ENCODE results near the gene LRMDA.

The LRMDA gene

GRCh38 chr10:76252733-76253132 lies 821.3 kb downstream of the LRMDA start:
- in situ Hi-C loops (cut with MboI; ENCODE audit: low sequenced_read_pairs): no loop called here

DNA sequence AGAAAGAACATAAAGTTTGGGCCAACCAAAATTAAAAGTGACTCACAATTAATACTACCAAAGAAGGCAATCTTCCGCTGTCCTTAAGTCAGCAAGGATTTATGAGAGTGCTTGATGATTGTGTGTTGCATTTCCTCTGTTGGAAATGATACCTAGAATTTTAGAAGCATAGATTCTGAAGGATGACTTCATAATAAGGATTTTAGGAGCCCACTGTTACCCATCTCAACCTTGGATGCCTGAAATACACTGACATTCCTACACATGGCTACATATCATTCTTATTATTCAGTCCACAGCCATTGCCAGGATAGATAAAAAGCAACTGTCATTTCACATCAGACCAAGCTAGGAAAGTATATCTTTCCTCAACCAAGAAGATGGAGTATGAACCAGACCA lies 823.8 kb downstream of the LRMDA start:
- in situ Hi-C loops (cut with MboI; ENCODE audit: low sequenced_read_pairs): no loop called here

GRCh38 chr10:76257816-76258215 lies 826.4 kb downstream of the LRMDA start:
- in situ Hi-C loops (cut with MboI; ENCODE audit: low sequenced_read_pairs): no loop called here

DNA sequence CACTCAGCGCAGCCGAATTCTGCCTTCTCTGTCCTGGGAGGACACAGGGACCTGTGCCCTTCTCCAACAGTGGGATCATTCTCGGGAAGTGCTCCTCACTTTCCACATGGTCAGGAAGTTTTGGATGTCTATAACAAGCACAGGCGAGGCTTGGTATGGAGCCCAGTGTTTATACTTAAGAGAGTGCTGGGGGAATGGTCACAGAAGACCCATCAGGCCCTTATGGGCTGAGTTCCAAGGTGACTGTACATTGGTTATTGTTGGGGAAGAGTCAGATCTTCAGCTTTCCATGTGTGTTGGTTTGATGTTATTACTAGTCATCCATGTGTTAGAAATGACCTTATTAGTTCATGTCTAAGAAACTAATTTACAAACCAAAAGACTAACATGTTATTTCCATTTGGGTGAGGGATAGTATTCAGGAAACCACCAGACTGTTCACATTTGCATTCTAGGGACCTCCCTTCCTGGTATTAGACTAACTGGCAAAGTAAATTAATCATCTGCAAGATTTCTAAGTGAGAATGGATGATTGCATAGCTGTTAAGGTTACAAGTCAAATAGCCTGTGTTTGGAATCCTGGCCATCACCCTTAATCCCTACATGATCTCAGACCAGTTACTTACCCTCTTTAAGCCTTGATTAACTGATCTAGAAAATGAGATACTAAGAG lies 834.2 kb downstream of the LRMDA start:
- in situ Hi-C loops (cut with MboI; ENCODE audit: low sequenced_read_pairs): no loop called here

DNA sequence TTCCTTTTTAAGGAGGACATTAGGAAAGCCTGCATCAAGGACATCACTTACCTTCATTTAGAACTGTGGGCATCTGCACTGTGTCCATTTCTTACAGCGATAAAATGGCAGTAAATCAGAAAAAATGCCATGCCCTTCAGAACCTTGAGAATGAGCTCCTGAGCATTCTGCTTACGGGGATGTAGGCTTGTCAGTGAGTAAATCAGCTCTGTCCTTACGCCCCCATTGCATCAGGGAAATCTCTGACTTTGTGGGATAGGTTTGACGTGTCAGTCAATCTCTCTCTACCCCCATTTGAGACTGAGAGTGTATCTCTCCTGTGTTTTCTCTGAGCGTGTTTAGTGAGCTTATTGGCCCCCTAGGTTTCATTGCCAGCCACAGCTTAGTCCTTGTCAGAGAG lies 837.1 kb downstream of the LRMDA start:
- in situ Hi-C loops (cut with MboI; ENCODE audit: low sequenced_read_pairs): no loop called here

- in situ Hi-C loops (cut with MboI; ENCODE audit: low sequenced_read_pairs): no loop called here
These were observed 837.5 kb downstream of the LRMDA start for GRCh38 chr10:76268954-76269353.

DNA sequence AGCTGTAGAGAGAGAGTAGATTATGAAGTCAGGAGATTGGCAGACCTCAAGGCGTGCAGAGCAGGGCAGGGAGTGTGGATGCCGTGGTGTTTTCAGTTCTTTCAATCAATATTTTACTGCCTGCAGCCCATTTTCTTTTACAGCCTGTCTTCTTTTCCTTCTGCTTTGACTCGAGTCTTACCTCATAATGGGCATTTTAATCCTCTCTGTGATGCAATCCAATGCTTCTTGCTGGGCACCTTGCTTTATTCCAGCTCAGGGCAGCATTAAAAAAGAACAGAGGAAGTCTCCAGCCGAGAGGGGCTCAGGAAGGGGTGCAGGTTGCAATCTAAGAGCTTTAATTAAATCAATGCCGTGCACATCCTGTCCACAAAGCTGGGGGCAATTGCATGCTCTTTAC lies 839.0 kb downstream of the LRMDA start:
- in situ Hi-C loops (cut with MboI; ENCODE audit: low sequenced_read_pairs): no loop called here

DNA sequence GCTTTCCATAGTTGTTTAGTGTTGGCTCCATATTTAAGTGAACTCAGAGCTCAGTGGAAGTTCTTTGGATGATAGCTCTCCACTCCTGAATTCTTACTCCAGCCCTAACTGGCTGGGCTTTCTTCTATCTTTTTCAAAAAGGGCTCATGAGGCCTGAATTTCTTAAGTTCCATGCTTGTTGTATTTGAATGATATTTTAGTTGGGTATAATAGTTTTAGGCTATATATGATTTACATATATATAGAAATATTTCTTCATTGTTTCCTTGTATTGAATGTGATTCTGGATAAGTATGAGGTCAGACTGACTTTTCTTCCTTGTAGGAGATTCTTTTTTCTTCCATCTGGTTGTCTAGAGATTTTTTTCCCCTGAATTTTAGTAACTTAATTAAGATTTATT lies 843.5 kb downstream of the LRMDA start:
- in situ Hi-C loops (cut with MboI; ENCODE audit: low sequenced_read_pairs): no loop called here

DNA sequence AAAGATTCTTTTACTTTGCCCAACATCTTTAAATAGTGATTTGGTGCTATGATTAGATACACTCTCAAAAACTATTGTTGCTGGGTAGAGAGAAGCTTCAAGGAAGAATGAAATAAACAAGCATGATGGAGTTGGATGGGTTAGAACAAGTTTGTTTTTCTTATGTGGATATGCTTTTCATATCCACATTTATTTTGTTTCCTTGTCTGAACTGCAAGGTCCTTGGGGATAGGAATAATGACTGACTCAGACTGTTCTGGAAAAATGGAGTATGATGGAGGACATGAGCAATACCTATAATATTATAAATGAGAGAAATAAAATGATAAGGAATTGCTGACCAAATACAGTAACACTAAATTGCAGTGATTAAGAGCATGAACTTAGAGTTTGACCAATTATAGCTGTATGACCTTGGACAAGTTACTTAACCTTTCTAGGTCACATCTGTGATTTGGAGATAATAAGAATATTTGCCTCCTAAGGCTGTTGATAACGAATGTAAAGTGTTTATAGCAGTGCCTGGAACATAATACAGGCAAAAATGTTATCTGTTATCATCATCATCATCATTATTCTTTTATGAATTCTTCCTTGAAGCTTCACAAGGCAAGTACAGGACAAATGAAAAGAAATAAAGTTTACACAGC lies 847.5 kb downstream of the LRMDA start:
- in situ Hi-C loops (cut with MboI; ENCODE audit: low sequenced_read_pairs): no loop called here

- in situ Hi-C loops (cut with MboI; ENCODE audit: low sequenced_read_pairs): no loop called here
These were observed 850.2 kb downstream of the LRMDA start for GRCh38 chr10:76281659-76282058.

GRCh38 chr10:76282061-76283025 lies 850.9 kb downstream of the LRMDA start:
- in situ Hi-C loops (cut with MboI; ENCODE audit: low sequenced_read_pairs): no loop called here

- in situ Hi-C loops (cut with MboI; ENCODE audit: low sequenced_read_pairs): no loop called here
These were observed 852.9 kb downstream of the LRMDA start for GRCh38 chr10:76284351-76284750.

DNA sequence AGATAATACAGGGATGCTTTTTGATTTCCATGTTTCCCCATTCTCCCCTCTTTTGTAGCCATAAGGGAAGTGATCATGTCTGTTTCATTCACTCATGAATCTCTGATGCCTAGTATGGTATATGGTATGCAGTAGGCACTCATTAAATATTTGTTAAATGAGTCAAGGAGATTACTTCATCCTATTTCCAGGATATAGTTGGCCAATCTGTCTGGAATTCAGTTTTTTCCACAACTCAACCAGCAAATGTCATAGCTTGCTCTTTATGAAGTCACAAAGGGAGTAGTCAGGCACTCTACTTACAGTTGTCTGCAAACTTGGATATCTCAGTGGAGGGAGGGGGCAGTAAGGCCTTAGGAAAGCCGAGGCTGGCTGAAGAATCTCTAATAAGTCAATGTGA lies 853.6 kb downstream of the LRMDA start:
- in situ Hi-C loops (cut with MboI; ENCODE audit: low sequenced_read_pairs): no loop called here

GRCh38 chr10:76285515-76285914 lies 854.1 kb downstream of the LRMDA start:
- in situ Hi-C loops (cut with MboI; ENCODE audit: low sequenced_read_pairs): no loop called here

DNA sequence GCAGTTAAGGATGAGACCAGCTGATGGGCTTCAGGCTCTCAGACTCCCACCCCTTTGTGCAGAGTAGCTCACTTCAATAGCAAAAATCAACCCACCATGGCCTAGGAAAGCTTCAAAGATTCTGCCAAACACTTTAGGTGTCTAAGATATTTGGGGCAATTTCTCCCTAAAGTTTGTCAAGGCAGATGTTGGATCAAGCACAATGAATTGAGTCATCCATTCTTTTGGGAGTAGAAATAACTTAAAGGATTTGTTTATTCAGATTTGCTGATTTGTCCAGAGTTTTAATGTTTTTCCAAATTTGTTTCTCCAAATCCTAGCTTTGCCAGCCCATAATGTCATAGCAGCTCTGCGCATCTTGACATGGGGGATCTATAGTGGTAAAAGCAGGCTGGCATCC lies 855.1 kb downstream of the LRMDA start:
- in situ Hi-C loops (cut with MboI; ENCODE audit: low sequenced_read_pairs): no loop called here

DNA sequence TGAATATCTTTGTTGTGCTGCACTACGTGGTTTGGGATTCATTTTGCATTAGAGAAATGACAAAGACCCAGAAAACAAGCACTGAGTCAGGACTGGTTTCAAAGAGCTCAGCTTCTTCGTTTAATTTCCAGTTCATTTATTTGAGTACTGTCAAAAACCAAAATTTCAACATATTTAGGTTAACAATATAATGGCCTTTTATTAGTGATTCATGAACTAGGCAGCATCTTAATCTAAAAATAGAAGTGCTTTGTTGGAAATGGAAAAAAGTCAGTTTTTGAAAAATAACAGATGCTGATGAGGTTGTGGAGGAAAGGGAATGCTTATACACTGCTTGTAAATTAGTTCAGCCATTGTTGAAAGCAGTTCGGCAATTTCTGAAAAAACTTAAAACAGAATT lies 856.4 kb downstream of the LRMDA start:
- in situ Hi-C loops (cut with MboI; ENCODE audit: low sequenced_read_pairs): no loop called here

DNA sequence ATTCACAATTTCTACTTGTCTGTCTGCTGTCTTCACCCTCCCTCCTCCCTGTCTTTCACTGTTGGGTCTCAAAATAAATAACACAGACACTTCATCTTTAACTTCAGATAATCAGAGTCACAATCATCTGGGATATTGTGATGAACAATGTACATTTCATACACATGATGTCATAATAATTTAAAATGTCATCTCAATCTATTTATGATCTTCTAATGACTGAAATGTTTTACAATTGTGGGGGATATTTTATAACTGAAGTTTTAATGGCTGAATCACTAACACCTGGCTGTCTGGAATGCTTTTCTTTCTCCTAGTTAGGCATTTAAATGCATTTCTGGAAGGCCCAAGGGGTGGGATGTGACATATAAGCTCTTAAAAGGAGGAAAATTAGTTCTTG lies 859.8 kb downstream of the LRMDA start:
- in situ Hi-C loops (cut with MboI; ENCODE audit: low sequenced_read_pairs): no loop called here

DNA sequence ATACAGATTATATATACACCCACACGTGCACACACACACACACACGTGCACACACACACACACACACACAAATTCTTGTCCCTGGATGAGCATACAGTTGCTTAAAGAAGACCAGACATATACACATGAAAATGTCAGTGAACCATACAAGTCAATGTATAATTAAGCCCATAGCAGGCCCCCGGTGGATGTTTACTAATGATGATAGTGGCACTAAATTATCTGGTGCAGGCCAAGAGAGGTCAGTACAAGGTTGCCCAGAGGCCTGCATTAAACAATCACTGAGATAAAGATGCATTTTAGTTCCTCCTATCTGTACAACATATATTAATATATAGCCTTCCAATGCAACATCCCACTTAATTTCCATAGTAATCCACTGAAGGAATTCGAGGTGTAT lies 860.5 kb downstream of the LRMDA start:
- in situ Hi-C loops (cut with MboI; ENCODE audit: low sequenced_read_pairs): no loop called here

- in situ Hi-C loops (cut with MboI; ENCODE audit: low sequenced_read_pairs): no loop called here
These were observed 865.5 kb downstream of the LRMDA start for GRCh38 chr10:76296957-76297356.

DNA sequence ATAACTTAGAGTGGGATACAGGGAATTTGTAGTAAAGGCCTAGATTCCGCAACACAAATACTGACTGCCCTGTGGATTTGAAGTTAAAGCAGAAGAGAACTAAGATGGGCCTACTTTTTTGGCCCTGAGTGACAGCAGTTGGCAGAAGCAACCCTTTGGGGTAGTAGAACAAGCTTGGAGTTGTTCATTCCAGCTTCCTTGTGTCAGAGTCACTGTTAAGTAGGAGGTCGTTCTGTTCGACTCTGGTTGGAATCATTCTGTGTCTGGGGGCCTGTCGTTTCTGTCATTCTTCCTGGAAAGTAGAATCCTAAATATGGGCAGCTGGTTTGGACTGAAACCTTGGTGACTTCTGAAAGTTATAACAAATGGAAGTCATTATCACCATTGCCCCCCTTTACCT lies 865.9 kb downstream of the LRMDA start:
- in situ Hi-C loops (cut with MboI; ENCODE audit: low sequenced_read_pairs): no loop called here

GRCh38 chr10:76297780-76298281 lies 866.4 kb downstream of the LRMDA start:
- in situ Hi-C loops (cut with MboI; ENCODE audit: low sequenced_read_pairs): no loop called here

GRCh38 chr10:76298329-76298728 lies 866.9 kb downstream of the LRMDA start:
- in situ Hi-C loops (cut with MboI; ENCODE audit: low sequenced_read_pairs): no loop called here
